AG04449 (cell line): ENCODE measurements around the gene CYP26C1.

Experiments used
- CTCF ChIA-PET: fragments of 350-600 bp; formaldehyde crosslinking; extraction: SDS; loops from one replicate; lab custom pipeline; 2021; ENCODE audit warnings: antibody characterized with exemption; lab: Yijun Ruan, JAX
- POLR2A ChIA-PET: fragments of 400-600, 350-600 bp; formaldehyde crosslinking; extraction: SDS; loops from one replicate; lab custom pipeline; 2020; ENCODE audit warnings: antibody characterized with exemption, inconsistent platforms; lab: Yijun Ruan, JAX
- DNase-seq: peaks from one replicate; pipeline ENCODE4 v3.0.0-alpha.2; 2010; ENCODE audit warnings: low read depth, low spot score
- H3K4me3 ChIP-seq: 2 replicates; pipeline ENCODE4 v1.5.1; 2011; ENCODE audit warnings: low read depth, mild to moderate bottlenecking, control low read depth, low read length
- TF ChIP-seq, protein P1 (sequence below): IDR thresholded peaks from one replicate; pipeline ENCODE4 v1.5.1; 2011; ENCODE audit warnings: mild to moderate bottlenecking, moderate library complexity, low read length, control low read depth, inconsistent platforms; ENCODE audit not compliant: insufficient read depth; ENCODE audit errors: missing control alignments

CYP26C1 gene

DNA sequence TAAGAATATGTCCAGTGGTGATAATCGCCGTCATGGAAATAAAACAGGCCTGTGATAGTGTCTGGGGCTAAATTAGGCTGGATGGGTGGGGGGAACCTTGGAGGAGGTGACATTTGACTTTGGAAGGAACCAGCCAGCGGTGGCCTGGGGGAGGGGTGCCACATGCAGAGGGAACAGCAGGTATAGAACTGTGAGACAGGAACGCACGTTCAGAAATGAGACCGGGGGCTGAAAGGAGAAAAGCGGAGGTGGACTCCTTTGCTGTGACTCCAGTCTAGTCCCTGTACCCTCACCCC lies 10.5 kb downstream of the CYP26C1 start:
- DNase-seq: no peak
- ChIA-PET CTCF (interaction anchor here (1.0 to 2.6 kb wide), 4 partner anchors 9 to 221 kb away, joined by 3 to 31 read pairs (median 5); no protein-coding TSS in a partner anchor), POLR2A (no interaction called here)
- TF ChIP-seq, protein P1, sequence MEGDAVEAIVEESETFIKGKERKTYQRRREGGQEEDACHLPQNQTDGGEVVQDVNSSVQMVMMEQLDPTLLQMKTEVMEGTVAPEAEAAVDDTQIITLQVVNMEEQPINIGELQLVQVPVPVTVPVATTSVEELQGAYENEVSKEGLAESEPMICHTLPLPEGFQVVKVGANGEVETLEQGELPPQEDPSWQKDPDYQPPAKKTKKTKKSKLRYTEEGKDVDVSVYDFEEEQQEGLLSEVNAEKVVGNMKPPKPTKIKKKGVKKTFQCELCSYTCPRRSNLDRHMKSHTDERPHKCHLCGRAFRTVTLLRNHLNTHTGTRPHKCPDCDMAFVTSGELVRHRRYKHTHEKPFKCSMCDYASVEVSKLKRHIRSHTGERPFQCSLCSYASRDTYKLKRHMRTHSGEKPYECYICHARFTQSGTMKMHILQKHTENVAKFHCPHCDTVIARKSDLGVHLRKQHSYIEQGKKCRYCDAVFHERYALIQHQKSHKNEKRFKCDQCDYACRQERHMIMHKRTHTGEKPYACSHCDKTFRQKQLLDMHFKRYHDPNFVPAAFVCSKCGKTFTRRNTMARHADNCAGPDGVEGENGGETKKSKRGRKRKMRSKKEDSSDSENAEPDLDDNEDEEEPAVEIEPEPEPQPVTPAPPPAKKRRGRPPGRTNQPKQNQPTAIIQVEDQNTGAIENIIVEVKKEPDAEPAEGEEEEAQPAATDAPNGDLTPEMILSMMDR: no peak
- no peak overlapping the region for H3K4me3 ChIP-seq

DNA sequence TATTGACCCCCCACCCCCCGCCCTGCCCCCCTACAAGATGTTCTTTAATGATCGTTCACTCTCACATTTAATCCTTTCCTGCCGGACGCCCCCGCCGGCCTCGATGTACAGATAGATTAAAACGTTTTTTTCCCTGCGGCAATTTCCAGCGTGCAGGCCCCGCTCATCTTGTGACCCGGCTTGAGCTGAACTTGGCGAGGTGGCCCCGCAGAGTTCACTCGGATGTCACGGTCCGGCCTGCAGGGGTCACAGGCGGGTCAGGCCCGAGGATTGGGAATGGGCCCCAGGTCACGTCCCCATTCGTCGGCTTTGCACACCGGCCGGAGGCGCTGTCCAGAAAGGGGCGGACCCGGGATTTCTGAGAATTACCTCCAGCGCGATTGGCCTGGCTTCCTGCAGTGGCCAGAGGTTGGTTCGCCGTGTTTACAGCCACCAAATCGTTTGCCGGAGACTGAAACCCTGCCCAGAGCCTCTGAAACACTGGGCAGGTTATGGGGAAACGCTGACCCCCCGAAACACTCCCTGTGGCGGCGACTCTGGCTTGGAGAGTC lies 11.2 kb downstream of the CYP26C1 start:
- ChIA-PET CTCF (interaction anchor here (1.3 to 2.6 kb wide), 3 partner anchors 9 to 220 kb away, joined by 3 to 31 read pairs (median 7); no protein-coding TSS in a partner anchor), POLR2A (no interaction called here)
- TF ChIP-seq, protein P1: no peak
- no peak for DNase-seq
- H3K4me3 ChIP-seq: no peak overlapping the region; the same call in 1 of the 2 replicates

DNA sequence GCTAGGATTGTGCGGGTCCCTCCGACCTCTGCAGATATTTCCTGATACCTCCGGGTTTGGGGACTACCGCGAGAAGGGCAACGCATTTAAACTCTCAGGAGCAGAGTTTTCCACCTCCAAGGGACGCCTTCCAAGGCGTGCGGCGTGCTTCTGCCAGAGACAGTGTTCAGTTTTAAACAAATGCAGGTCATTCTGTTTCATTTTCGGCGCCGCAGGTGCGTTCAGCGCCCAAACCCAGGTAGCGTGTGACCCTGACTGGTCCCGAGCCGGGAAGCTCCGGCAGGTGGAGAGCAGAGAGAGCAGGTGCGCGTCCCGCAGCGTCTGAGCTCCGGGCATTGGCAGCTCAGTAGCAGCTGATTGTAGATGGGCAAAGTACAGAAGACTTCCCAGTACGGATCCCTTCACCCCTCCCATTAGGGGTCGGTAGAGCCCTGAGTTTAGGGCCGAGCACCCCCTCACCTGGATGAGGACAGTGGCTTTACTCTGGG lies 11.7 kb downstream of the CYP26C1 start:
- H3K4me3 ChIP-seq: no peak overlapping the region
- DNase-seq: no peak
- ChIA-PET POLR2A (no interaction called here), CTCF (interaction anchor here (0.7 to 5.4 kb wide), 7 partner anchors 8 to 219 kb away, joined by 3 to 33 read pairs (median 4); no protein-coding TSS in a partner anchor)
- TF ChIP-seq, protein P1: no peak

DNA sequence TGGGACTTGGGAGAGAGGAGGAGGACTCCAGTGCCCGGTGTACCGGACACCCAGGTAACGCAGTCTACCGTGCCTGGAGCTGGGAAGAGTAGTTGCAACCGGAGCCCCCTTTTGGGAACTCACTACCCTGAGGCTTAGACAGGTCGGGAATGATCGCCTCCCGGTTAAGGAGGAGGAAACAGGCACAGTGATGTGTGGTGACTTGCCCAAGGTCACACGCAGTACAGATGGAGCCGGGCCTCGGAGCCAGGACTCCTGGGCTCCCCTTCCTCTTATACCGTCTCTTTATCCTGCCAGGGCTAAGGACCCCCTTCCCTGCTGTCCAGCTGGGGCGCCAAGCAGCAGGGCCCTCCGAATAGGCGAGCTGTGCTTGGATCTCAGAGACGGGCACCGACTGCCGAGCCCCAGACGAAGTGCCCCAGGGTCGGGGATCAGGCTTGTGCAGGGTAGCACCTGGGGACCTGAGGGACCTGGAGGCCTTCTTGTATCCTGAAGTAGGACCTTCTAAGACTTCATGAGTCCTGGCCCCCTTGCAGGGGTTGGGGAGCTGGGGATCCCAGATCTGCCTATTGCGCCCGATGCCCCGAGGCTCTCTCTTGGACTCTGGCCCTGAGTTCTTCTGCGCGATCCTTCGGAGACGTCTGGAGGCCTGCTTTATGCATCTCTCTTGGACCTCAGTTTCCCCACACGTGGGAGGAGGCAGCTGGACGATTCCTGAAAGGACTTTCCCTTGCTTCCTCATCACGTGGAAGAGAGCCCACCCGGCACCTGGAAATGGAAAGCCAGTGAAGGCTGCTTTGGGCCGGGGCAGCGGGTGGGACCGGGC lies 12.3 kb downstream of the CYP26C1 start:
- DNase-seq: no peak
- ChIA-PET CTCF (interaction anchor here (0.7 to 5.4 kb wide), 7 partner anchors 9 to 218 kb away, joined by 3 to 33 read pairs (median 4); no protein-coding TSS in a partner anchor), POLR2A (no interaction called here)
- H3K4me3 ChIP-seq: no peak overlapping the region; the same call in 1 of the 2 replicates
- TF ChIP-seq, protein P1: no peak

DNA sequence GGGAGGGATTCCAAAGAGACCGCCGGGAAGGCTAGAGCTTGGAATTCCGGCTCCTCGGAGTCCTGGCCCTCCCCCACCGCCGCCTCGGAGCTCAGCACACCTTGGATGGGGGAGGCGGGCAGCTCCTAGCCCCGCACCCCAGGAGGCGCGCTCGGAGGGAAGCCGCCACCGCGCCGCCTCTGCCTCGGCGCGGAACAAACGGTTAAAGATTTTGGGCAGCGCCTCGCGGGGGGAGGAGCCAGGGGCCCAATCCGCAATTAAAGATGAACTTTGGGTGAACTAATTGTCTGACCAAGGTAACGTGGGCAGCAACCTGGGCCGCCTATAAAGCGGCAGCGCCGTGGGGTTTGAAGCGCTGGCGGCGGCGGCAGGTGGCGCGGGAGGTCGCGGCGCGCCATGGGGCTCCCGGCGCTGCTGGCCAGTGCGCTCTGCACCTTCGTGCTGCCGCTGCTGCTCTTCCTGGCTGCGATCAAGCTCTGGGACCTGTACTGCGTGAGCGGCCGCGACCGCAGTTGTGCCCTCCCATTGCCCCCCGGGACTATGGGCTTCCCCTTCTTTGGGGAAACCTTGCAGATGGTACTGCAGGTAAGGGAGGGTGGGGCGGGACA lies 13.0 kb downstream of the CYP26C1 start, which contains the start of gene CYP26A1:
CYP26A1 (plus strand) TSS at position 355 of the 608 bp plus-strand sequence; CDS start at position 397, 42 bp downstream.
- ChIA-PET POLR2A (no interaction called here), CTCF (interaction anchor here (1.4 to 5.4 kb wide), 5 partner anchors 11 to 218 kb away, joined by 3 to 33 read pairs (median 6); no protein-coding TSS in a partner anchor)
- DNase-seq: no peak
- peak within 1 kb of the TSS; percentile 15 for H3K4me3 ChIP-seq
- TF ChIP-seq, protein P1: no peak

DNA sequence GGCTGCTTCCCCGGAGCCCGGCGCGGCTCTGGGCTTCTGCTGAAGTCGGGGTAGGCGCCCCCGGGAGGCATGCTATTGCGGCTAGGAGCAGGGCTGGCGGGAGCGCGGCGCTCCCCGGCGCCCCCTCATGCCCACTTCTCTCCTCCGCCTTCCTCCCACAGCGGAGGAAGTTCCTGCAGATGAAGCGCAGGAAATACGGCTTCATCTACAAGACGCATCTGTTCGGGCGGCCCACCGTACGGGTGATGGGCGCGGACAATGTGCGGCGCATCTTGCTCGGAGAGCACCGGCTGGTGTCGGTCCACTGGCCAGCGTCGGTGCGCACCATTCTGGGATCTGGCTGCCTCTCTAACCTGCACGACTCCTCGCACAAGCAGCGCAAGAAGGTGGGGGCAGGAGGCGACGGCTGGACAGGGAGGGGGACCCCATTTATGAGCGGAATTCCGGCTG lies 13.6 kb downstream of the CYP26C1 start:
- ChIA-PET CTCF (interaction anchor here (2.0 to 5.4 kb wide), 2 partner anchors 68 to 217 kb away, joined by 7 to 33 read pairs; no protein-coding TSS in a partner anchor), POLR2A (no interaction called here)
- TF ChIP-seq, protein P1: no peak
- no peak for DNase-seq
- H3K4me3 ChIP-seq: peak overlapping the region; percentile 15; the same call in 1 of the 2 replicates
